HL-60 (cell line): ENCODE results near the gene IMPA2.

Experiments used
- CTCF ChIP-seq: IDR thresholded peaks from one replicate; pipeline ENCODE4 v1.5.1; 2011; ENCODE audit warnings: low read length, control low read depth, inconsistent platforms; ENCODE audit not compliant: insufficient read depth
- POLR2AphosphoS5 ChIP-seq: IDR thresholded peaks from 2 replicates; pipeline ENCODE4 v1.6.1; 2012; ENCODE audit warnings: low read depth
- TF ChIP-seq, protein P1 (sequence below): IDR thresholded peaks from 2 replicates; pipeline ENCODE4 v1.6.1; 2012; ENCODE audit warnings: low read depth; ENCODE audit not compliant: insufficient replicate concordance

- TF ChIP-seq CTCF = no peak
- no peak for TF ChIP-seq POLR2AphosphoS5
- TF ChIP-seq, protein P1, sequence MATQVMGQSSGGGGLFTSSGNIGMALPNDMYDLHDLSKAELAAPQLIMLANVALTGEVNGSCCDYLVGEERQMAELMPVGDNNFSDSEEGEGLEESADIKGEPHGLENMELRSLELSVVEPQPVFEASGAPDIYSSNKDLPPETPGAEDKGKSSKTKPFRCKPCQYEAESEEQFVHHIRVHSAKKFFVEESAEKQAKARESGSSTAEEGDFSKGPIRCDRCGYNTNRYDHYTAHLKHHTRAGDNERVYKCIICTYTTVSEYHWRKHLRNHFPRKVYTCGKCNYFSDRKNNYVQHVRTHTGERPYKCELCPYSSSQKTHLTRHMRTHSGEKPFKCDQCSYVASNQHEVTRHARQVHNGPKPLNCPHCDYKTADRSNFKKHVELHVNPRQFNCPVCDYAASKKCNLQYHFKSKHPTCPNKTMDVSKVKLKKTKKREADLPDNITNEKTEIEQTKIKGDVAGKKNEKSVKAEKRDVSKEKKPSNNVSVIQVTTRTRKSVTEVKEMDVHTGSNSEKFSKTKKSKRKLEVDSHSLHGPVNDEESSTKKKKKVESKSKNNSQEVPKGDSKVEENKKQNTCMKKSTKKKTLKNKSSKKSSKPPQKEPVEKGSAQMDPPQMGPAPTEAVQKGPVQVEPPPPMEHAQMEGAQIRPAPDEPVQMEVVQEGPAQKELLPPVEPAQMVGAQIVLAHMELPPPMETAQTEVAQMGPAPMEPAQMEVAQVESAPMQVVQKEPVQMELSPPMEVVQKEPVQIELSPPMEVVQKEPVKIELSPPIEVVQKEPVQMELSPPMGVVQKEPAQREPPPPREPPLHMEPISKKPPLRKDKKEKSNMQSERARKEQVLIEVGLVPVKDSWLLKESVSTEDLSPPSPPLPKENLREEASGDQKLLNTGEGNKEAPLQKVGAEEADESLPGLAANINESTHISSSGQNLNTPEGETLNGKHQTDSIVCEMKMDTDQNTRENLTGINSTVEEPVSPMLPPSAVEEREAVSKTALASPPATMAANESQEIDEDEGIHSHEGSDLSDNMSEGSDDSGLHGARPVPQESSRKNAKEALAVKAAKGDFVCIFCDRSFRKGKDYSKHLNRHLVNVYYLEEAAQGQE = no peak
These were observed 45.3 kb downstream of the IMPA2 start for GRCh38 chr18:12026562-12026961.
